Measurements from ENCODE around the gene BEST1.

Gene BEST1

DNA sequence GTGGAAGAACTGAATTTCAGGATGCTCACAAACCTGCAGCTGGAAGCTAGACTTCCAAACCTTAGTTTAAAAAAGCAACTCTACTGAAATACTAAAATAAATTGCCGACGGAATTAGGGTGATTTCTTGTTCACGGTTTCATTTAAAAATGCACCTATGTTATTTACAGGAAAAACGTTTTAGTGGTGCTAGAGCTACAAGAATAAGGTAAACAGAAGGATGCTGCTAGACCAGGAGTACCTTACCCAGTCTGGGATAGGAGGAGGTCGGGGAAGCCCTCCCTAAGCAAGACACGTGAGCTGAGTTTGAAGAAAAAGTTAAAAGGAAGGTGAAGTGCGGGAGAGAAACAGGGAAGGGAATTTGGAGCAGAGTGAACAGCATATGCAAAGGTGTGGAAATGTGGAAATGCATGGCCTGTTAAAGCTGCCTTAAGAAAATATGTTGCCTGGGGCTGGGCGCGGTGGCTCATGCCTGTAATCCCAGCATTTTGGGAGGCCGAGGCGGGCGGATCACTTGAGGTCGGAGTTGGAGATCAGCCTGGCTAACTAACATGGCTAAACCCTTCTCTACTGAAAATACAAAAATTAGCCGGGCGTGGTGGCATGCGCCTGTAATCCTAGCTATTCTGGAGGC, 18.7 kb downstream of the BEST1 start:
- Histone ChIP-seq H3K4me1 (ENCODE audit: control insufficient read depth in 2 of 2, insufficient read depth in 1 of 2, low read depth in 1 of 2, low read length in 2 of 2) (peaks cover 20 to 23% of the 10 kb centered on the region in 2 donors), H2AK5ac (ENCODE audit: low read depth, low read length) (no peak overlapping the region), H3K4me3 (ENCODE audit: low read length in 2 of 2) (peak overlapping the region in 1 of 2 donors; percentile 96), H3K36me3 (replicated peaks in 1 of 2; ENCODE audit: control insufficient read depth in 2 of 2, insufficient read depth in 2 of 2, low read length in 2 of 2) (peaks cover 7 to 25% of the 10 kb centered on the region in 2 donors), H4K8ac (ENCODE audit: low read depth, low read length) (no peak overlapping the region), H3K27me3 (ENCODE audit: control insufficient read depth in 3 of 3, insufficient read depth in 3 of 3, low read depth in 1 of 3, low read length in 3 of 3) (no peaks in the 10 kb centered on the region), H3K4me2 (ENCODE audit: insufficient read depth, low read length, poor library complexity, severe bottlenecking) (no peak overlapping the region), H3K14ac (ENCODE audit: low read length) (no peak overlapping the region), H3K27ac (replicated peaks; ENCODE audit: low read length) (no peak overlapping the region), H3K18ac (ENCODE audit: low read length) (no peak overlapping the region), H4K91ac (ENCODE audit: low read depth, low read length, poor library complexity) (no peak overlapping the region), H3K9ac (ENCODE audit: low read depth, low read length, poor library complexity) (peak overlapping the region; percentile 71), H2AFZ (ENCODE audit: low read length) (no peak overlapping the region), H2BK120ac (ENCODE audit: low read depth, low read length) (no peak overlapping the region), H2BK15ac (ENCODE audit: low read length) (peak overlapping the region; percentile 22), H3K9me3 (replicated peaks in 1 of 2; ENCODE audit: control insufficient read depth in 2 of 2, insufficient read depth in 1 of 2, low read depth in 1 of 2, low read length in 2 of 2) (no peaks in the 10 kb centered on the region), H2BK12ac (ENCODE audit: low read length) (no peak overlapping the region), H3K4ac (ENCODE audit: low read length) (no peak overlapping the region), H3K23ac (ENCODE audit: low read depth, low read length, poor library complexity) (peak overlapping the region; percentile 58), H2BK5ac (ENCODE audit: low read length) (no peak overlapping the region), H3K79me1 (ENCODE audit: low read depth, low read length) (peaks cover 5% of the 10 kb centered on the region)
- WGBS, 2 donors (ENCODE audit: extremely low coverage in 2 of 2, insufficient read length in 2 of 2, insufficient replicate concordance in 1 of 2): 100% methylated on average over 1 of the region's 16 CpGs; no CpG with 5 or more reads in 1 of the 2 donors
- no peak for DNase-seq (ENCODE audit: low spot score)

DNA sequence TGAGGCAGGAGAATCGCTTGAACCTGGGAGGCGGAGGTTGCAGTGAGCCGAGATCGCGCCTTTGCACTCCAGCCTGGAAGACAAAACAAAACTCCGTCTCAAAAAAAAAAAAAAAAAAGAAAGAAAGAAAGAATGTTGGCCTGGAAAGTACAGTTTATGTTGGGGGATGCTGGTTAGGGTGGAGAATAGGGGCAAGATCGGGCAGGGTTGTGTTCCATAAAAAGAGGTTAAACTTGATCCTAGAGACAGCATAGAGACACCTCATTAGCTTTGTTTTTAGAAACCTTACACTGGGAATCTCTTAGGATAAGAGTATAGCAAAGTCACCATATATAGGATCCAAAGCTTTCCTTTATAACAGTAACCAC, 19.2 kb downstream of the BEST1 start:
- Histone ChIP-seq H3K4me1 (ENCODE audit: control insufficient read depth in 2 of 2, insufficient read depth in 1 of 2, low read depth in 1 of 2, low read length in 2 of 2) (peaks cover 20 to 23% of the 10 kb centered on the region in 2 donors), H2BK5ac (ENCODE audit: low read length) (no peak overlapping the region), H3K4me3 (ENCODE audit: low read length in 2 of 2) (no peak overlapping the region), H3K4me2 (ENCODE audit: insufficient read depth, low read length, poor library complexity, severe bottlenecking) (no peak overlapping the region), H3K9ac (ENCODE audit: low read depth, low read length, poor library complexity) (no peak overlapping the region), H3K14ac (ENCODE audit: low read length) (no peak overlapping the region), H3K79me1 (ENCODE audit: low read depth, low read length) (peaks cover 5% of the 10 kb centered on the region), H3K9me3 (replicated peaks in 1 of 2; ENCODE audit: control insufficient read depth in 2 of 2, insufficient read depth in 1 of 2, low read depth in 1 of 2, low read length in 2 of 2) (no peaks in the 10 kb centered on the region), H2BK120ac (ENCODE audit: low read depth, low read length) (no peak overlapping the region), H3K27ac (replicated peaks; ENCODE audit: low read length) (no peak overlapping the region), H2BK15ac (ENCODE audit: low read length) (no peak overlapping the region), H2BK12ac (ENCODE audit: low read length) (no peak overlapping the region), H3K4ac (ENCODE audit: low read length) (no peak overlapping the region), H3K23ac (ENCODE audit: low read depth, low read length, poor library complexity) (no peak overlapping the region), H4K91ac (ENCODE audit: low read depth, low read length, poor library complexity) (no peak overlapping the region), H2AK5ac (ENCODE audit: low read depth, low read length) (no peak overlapping the region), H2AFZ (ENCODE audit: low read length) (no peak overlapping the region), H4K8ac (ENCODE audit: low read depth, low read length) (no peak overlapping the region), H3K18ac (ENCODE audit: low read length) (no peak overlapping the region), H3K27me3 (ENCODE audit: control insufficient read depth in 3 of 3, insufficient read depth in 3 of 3, low read depth in 1 of 3, low read length in 3 of 3) (no peaks in the 10 kb centered on the region), H3K36me3 (replicated peaks in 1 of 2; ENCODE audit: control insufficient read depth in 2 of 2, insufficient read depth in 2 of 2, low read length in 2 of 2) (peaks cover 4 to 20% of the 10 kb centered on the region in 2 donors)
- WGBS, 2 donors (ENCODE audit: extremely low coverage in 2 of 2, insufficient read length in 2 of 2, insufficient replicate concordance in 1 of 2): no CpG with 5 or more reads among the region's 7 CpGs
- no peak for DNase-seq (ENCODE audit: low spot score)

DNA sequence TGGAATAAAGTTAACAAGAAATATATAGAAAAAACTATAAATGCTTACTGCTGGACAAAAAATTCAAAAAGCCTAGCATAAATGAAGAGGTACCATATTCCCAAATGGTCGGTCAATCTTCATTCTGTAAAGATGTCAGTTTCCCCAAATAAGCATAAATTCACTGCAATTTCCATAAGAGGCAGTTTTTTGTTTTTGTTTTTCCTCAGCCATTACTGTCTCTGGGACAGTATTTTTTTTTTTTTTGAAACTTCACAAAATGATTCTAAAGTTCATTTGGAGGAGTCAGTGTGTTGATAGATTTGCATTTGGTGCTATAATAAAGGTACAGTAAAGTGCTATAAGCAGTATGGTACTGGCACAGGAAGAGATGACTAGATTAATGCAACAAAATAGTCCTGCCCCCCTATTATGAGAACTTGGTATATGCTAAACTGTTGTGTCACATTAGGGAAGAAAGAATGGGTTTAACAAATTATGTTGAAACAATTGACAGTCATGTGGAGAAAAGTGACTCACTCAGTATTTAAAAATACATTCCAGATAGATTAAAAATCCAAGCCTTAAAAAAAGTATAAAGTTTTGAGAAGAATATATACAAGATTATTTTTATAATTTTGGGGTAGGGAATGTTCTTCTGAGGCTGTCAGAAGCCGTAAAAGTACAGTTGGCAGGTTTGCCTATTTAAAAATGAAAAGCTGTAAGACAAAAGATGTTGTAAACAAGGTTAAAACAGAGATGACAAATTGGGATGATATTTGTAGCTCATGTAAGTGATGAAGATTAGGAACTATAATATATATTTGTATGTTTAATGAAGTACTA, 19.9 kb downstream of the BEST1 start:
- no peak overlapping the region for H4K91ac ChIP-seq (ENCODE audit: low read depth, low read length, poor library complexity)
- H2BK12ac ChIP-seq (ENCODE audit: low read length): no peak overlapping the region
- H2AFZ ChIP-seq (ENCODE audit: low read length): no peak overlapping the region
- no peak overlapping the region for H2AK5ac ChIP-seq (ENCODE audit: low read depth, low read length)
- H3K4me3 ChIP-seq (ENCODE audit: low read length in 2 of 2): no peak overlapping the region
- no peak overlapping the region for H3K27ac ChIP-seq (replicated peaks; ENCODE audit: low read length)
- no peaks in the 10 kb centered on the region for H3K27me3 ChIP-seq (ENCODE audit: control insufficient read depth in 3 of 3, insufficient read depth in 3 of 3, low read depth in 1 of 3, low read length in 3 of 3)
- H3K9me3 ChIP-seq (replicated peaks in 1 of 2; ENCODE audit: control insufficient read depth in 2 of 2, insufficient read depth in 1 of 2, low read depth in 1 of 2, low read length in 2 of 2): no peaks in the 10 kb centered on the region
- no peak overlapping the region for H3K14ac ChIP-seq (ENCODE audit: low read length)
- H3K4ac ChIP-seq (ENCODE audit: low read length): no peak overlapping the region
- WGBS, 2 donors (ENCODE audit: extremely low coverage in 2 of 2, insufficient read length in 2 of 2, insufficient replicate concordance in 1 of 2): no CpG with 5 or more reads among the region's 2 CpGs
- no peak overlapping the region for H3K23ac ChIP-seq (ENCODE audit: low read depth, low read length, poor library complexity)
- H2BK15ac ChIP-seq (ENCODE audit: low read length): no peak overlapping the region
- no peak overlapping the region for H2BK5ac ChIP-seq (ENCODE audit: low read length)
- peaks cover 20 to 23% of the 10 kb centered on the region in 2 donors for H3K4me1 ChIP-seq (ENCODE audit: control insufficient read depth in 2 of 2, insufficient read depth in 1 of 2, low read depth in 1 of 2, low read length in 2 of 2)
- no peak overlapping the region for H3K4me2 ChIP-seq (ENCODE audit: insufficient read depth, low read length, poor library complexity, severe bottlenecking)
- no peak overlapping the region for H3K18ac ChIP-seq (ENCODE audit: low read length)
- peaks cover 2% of the 10 kb centered on the region for H3K79me1 ChIP-seq (ENCODE audit: low read depth, low read length)
- H2BK120ac ChIP-seq (ENCODE audit: low read depth, low read length): no peak overlapping the region
- no peak for DNase-seq (ENCODE audit: low spot score)
- peaks cover under 1 to 13% of the 10 kb centered on the region in 2 donors for H3K36me3 ChIP-seq (replicated peaks in 1 of 2; ENCODE audit: control insufficient read depth in 2 of 2, insufficient read depth in 2 of 2, low read length in 2 of 2)
- no peak overlapping the region for H3K9ac ChIP-seq (ENCODE audit: low read depth, low read length, poor library complexity)
- H4K8ac ChIP-seq (ENCODE audit: low read depth, low read length): no peak overlapping the region
